Nephron progenitor cell (in vitro differentiated cells): Measurements from ENCODE around the gene CBX2.

Experiments used
- DNase-seq: peaks from one replicate; pipeline ENCODE4 v3.0.0; 2021
- H3K27ac Mint-ChIP-seq: 2 replicates; pipeline ENCODE4 v1.8.0; 2021; ENCODE audit warnings: mild to moderate bottlenecking, moderate library complexity, mixed read lengths
- H3K27me3 Mint-ChIP-seq: 2 replicates; pipeline ENCODE4 v1.8.0; 2021; ENCODE audit warnings: mild to moderate bottlenecking, low read depth, mixed read lengths; ENCODE audit not compliant: poor library complexity
- H3K36me3 Mint-ChIP-seq: 2 replicates; pipeline ENCODE4 v1.8.0; 2021; ENCODE audit warnings: low read depth, mixed read lengths
- H3K4me1 Mint-ChIP-seq: 2 replicates; pipeline ENCODE4 v1.8.0; 2021; ENCODE audit warnings: mixed read lengths
- H3K4me3 Mint-ChIP-seq: 2 replicates; pipeline ENCODE4 v1.8.0; 2021; ENCODE audit warnings: mild to moderate bottlenecking, moderate library complexity, mixed read lengths
- H3K9me3 Mint-ChIP-seq: 2 replicates; pipeline ENCODE4 v1.8.0; 2021; ENCODE audit warnings: mild to moderate bottlenecking, moderate library complexity, mixed read lengths
- CTCF ChIP-seq: fragments of 200-600 bp; sonication (generic); IDR thresholded peaks from 2 replicates; pipeline ENCODE4 v1.5.0; 2021; ENCODE audit warnings: antibody characterized with exemption

Gene CBX2

GRCh38 chr17:79741401-79741750 lies 36.6 kb upstream of the CBX2 start:
- Mint-ChIP-seq H3K27me3 (peaks cover 46% of the 10 kb centered on the region), H3K36me3 (no peaks in the 10 kb centered on the region), H3K4me3 (peak overlapping the region; percentile 44), H3K4me1 (peaks cover 56% of the 10 kb centered on the region), H3K9me3 (no peaks in the 10 kb centered on the region), H3K27ac (no peak overlapping the region)
- no peak for DNase-seq
- TF ChIP-seq CTCF, result no peak

DNA sequence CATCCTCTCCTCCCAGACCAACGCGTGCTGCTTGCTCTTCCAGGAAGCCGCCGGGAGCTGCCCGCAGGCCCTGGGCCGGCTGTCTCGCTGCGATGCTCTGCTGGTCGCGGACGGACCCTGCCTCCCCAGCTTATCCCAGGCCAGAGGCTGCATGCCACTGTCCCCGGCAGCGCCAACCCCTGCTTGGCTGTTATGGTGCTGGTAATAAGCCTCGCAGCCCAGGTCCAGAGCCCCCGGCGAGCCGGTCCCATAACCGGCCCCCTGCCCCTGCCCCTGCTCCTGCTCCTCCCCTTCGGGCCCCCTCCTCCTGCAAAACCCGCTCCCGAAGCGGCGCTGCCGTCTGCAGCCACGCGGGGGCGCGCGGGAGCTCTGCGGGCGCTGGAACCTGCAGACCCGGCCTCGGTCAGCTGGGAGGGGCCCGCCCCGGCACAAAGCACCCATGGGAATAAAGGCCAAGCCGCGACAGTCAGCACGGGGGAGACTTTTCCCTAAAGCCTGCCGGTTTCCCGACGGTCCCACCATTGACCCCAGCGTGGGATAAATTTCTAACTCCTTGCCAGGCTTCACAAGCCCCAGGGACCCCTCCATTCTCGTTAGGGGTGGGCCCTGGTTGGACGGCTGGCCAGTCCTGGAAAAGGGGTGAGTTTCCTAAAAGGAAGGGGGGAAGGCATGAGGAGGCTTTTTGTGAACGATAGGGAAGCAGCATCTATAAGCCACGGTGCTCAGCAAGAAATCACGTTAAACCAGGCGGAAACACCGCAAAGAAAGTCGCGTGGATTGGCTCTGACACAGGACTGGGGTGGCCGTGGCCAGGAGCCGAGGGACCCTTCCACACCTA lies 36.0 kb upstream of the CBX2 start:
- DNase-seq, result peak; percentile 96
- peaks cover 57% of the 10 kb centered on the region for H3K4me1 Mint-ChIP-seq
- H3K27me3 Mint-ChIP-seq, result peaks cover 52% of the 10 kb centered on the region
- peak overlapping the region; percentile 44 for H3K4me3 Mint-ChIP-seq
- no peaks in the 10 kb centered on the region for H3K9me3 Mint-ChIP-seq
- peak; percentile 95 for TF ChIP-seq CTCF
- no peak overlapping the region for H3K27ac Mint-ChIP-seq
- H3K36me3 Mint-ChIP-seq, result no peaks in the 10 kb centered on the region

DNA sequence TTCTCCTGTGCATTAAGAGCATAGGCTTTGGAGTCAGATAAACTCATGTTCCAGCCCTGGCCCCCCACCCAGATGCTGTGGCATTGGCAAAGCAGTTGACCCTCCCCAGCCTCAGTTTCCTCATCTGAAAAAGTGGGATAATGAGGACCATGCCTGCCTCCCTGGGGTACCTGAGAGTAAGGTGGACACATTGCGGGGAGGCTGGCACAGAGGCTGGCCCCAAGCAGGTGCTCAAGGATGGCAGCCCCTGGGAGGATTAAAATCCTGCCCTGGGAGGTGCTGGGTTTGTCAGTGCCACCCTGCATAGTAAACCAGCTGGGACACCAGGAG lies 35.4 kb upstream of the CBX2 start:
- Mint-ChIP-seq H3K27ac (no peak overlapping the region), H3K36me3 (no peaks in the 10 kb centered on the region), H3K9me3 (no peaks in the 10 kb centered on the region), H3K4me1 (peaks cover 60% of the 10 kb centered on the region), H3K4me3 (no peak overlapping the region), H3K27me3 (peaks cover 55% of the 10 kb centered on the region)
- no peak for TF ChIP-seq CTCF
- no peak for DNase-seq

DNA sequence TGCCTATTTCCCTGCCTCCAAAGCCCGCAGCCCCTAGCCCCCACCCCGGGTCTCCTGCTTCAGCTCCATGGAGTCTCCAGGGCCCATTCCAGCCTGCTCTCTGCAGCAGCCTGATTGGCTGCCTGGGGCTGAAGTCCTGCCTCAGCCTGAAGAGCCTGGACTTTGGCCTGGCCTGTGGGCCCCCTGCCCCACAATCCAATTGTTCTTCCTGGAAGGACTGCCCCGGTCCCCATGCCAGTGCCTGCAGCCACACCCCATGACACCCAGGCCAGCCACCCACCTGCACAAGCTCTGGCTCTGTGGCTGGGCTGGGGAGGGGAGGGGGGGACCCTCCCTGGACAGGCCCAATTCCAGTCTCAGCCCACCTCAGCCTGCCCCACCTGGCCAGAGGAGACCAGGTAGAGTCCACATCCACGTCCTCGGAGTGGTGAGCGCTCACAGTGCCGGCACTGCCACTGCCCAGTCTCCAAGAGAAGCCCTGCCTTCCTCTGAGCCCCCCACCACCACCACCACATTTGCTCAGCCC lies 34.9 kb upstream of the CBX2 start:
- TF ChIP-seq CTCF, result no peak
- Mint-ChIP-seq H3K27ac (no peak overlapping the region), H3K36me3 (no peaks in the 10 kb centered on the region), H3K9me3 (no peaks in the 10 kb centered on the region), H3K4me3 (no peak overlapping the region), H3K27me3 (peaks cover 55% of the 10 kb centered on the region), H3K4me1 (peaks cover 59% of the 10 kb centered on the region)
- DNase-seq, result no peak

- Mint-ChIP-seq H3K4me1 (peaks cover 53% of the 10 kb centered on the region), H3K4me3 (no peak overlapping the region), H3K9me3 (no peaks in the 10 kb centered on the region), H3K36me3 (no peaks in the 10 kb centered on the region), H3K27ac (no peak overlapping the region), H3K27me3 (peaks cover 52% of the 10 kb centered on the region)
- DNase-seq, result no peak
- no peak for TF ChIP-seq CTCF
Observed at GRCh38 chr17:79743614-79744013, 34.3 kb upstream of the CBX2 start.

GRCh38 chr17:79745641-79746105 lies 32.3 kb upstream of the CBX2 start:
- Mint-ChIP-seq H3K36me3 (no peaks in the 10 kb centered on the region), H3K4me1 (peaks cover 41% of the 10 kb centered on the region), H3K9me3 (no peaks in the 10 kb centered on the region), H3K27me3 (peaks cover 60% of the 10 kb centered on the region), H3K27ac (no peak overlapping the region), H3K4me3 (no peak overlapping the region)
- no peak for TF ChIP-seq CTCF
- DNase-seq, result no peak
